GM13977 (cell line): ENCODE measurements around the gene RYR3.

ENCODE experiments used
- DNase-seq: peaks from one replicate; pipeline ENCODE4 v3.0.0; 2012; ENCODE audit warnings: low spot score
- in situ Hi-C: fragments of 300-500 bp; cut with MboI; formaldehyde crosslinking; loops from one replicate; pipeline ENCODE4 v1.12.0; 2022; ENCODE audit warnings: low sequenced_read_pairs, low pct_unique_long_range_greater_than_20kb, mixed read lengths, inconsistent platforms; ENCODE audit not compliant: unreplicated experiment
- TF ChIP-seq, protein P1 (sequence below): IDR thresholded peaks from 2 replicates; pipeline ENCODE4 v1.5.1; 2012; ENCODE audit warnings: mild to moderate bottlenecking, control low read depth; ENCODE audit not compliant: insufficient read depth; ENCODE audit errors: extremely low read depth, missing control alignments

Gene RYR3

DNA sequence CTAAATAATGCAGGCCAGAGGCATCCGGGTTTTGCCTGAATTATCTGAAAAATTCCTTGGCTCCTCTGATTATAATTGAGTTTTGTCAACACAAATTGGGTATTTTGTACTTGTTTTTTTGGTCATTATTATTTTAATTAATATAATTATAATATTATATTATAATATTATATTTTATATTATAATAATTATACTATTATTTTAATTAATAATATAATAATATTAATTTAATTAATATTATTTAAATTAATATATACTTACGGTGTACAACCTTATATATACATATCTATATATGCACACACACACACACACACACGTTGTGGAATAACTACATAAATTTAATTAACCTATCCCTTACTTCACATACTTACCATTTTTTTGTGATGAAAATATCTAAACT, 73.5 kb downstream of the RYR3 start:
- no peak for DNase-seq
- TF ChIP-seq, protein P1, sequence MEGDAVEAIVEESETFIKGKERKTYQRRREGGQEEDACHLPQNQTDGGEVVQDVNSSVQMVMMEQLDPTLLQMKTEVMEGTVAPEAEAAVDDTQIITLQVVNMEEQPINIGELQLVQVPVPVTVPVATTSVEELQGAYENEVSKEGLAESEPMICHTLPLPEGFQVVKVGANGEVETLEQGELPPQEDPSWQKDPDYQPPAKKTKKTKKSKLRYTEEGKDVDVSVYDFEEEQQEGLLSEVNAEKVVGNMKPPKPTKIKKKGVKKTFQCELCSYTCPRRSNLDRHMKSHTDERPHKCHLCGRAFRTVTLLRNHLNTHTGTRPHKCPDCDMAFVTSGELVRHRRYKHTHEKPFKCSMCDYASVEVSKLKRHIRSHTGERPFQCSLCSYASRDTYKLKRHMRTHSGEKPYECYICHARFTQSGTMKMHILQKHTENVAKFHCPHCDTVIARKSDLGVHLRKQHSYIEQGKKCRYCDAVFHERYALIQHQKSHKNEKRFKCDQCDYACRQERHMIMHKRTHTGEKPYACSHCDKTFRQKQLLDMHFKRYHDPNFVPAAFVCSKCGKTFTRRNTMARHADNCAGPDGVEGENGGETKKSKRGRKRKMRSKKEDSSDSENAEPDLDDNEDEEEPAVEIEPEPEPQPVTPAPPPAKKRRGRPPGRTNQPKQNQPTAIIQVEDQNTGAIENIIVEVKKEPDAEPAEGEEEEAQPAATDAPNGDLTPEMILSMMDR, result no peak
- in situ Hi-C loops, result no loop called here

DNA sequence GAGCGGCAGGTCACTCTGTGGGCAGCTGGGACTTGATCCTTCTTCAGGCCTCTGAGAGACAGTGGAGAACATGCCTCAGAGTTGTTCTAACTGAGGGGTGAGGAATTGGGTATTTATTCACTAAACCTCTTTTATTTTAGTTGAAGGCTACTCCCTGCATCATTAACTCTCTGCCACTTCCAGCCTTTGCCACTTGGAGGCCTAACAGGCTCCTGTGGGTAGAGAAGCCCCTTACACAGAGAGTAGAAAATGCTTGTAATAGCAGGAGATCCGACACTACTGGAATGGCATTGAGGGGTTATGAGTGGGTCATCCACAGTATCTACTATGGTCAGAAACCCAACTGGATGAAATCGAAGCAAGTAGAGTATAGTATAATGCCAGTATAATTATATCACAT, 81.7 kb downstream of the RYR3 start:
- in situ Hi-C loops, result no loop called here

DNA sequence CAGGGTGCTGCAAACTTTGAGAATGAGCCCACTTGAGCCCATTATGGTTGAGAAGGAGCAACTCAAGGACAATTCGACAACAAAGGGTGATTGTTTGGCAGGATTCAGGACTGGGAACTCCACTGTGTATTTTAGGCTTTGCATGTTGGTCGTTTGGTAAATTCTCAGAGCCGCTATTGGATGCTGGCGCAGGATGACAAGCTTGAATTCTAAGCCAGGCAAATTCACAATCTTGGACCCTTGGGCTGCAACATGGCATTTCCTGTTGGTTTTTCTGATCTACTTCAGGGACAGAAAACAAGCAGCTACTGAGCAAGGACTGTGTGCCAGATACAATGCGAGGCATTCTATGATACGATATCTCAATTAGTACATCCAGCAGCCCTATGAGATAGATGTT, 82.8 kb downstream of the RYR3 start:
- in situ Hi-C loops, result no loop called here
- no peak for DNase-seq
- TF ChIP-seq, protein P1, result no peak

More for the DNA sequence above, 81.7 kb downstream of the RYR3 start:
- TF ChIP-seq, protein P1, result no peak
- no peak for DNase-seq

DNA sequence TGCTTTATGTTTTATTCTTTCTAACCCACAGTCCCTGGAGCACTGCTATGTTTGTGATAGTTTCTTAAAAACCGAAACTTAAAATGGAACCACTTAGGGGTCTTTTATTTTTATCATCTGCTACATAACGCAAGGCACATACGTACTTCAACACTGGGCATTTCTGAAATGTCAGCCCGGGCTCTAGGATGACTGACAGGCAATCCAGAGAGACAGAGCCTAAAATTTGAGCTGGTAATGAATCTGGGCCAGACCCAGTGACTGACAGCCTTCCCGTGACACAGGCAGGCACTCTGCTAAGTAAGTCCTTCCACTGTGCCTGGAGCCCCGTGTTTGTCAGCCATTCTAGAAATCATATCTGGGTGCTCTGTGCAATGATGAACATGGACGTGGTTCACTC, 84.6 kb downstream of the RYR3 start:
- TF ChIP-seq, protein P1, result no peak
- no peak for DNase-seq
- in situ Hi-C loops, result no loop called here

DNA sequence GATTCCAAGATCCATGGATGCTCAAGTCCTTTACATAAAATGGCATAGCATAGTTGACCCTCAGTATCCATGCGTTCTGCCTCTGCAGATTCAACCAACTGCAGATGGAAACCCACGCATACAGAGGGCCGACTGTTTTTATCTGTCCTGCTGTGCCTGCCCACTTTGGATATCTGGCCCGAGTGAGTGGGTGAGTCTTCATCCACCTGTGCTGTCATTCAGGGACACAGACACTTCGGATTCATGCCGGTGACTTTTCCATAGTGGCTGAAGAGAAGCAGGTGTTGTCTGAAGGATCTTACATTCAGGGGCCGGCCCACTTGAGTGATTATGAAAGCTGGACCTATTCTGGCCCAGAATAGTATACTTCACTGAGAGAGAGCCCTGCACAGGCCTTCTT, 85.1 kb downstream of the RYR3 start:
- DNase-seq, result no peak
- TF ChIP-seq, protein P1, result no peak
- in situ Hi-C loops, result no loop called here

DNA sequence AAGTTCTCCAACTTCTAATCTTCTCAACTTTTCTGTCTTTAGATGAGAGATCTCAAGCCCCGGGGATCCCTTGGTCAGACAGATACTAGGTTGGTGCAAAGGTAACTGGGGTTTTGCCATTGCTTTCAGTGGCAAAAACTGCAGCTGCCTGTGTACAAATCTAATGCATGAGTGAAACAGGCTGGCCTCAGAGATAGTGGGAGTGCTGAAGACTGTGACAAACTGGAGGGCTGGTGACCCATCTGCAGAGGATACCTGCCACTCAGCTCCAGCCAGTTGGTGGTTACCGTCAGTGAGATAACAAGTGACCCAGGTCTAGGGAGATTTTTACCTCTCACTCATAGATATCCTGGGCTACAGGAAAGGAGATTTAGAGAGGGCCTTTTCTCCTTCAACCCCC, 85.7 kb downstream of the RYR3 start:
- DNase-seq, result no peak
- in situ Hi-C loops, result no loop called here
- TF ChIP-seq, protein P1, result no peak

DNA sequence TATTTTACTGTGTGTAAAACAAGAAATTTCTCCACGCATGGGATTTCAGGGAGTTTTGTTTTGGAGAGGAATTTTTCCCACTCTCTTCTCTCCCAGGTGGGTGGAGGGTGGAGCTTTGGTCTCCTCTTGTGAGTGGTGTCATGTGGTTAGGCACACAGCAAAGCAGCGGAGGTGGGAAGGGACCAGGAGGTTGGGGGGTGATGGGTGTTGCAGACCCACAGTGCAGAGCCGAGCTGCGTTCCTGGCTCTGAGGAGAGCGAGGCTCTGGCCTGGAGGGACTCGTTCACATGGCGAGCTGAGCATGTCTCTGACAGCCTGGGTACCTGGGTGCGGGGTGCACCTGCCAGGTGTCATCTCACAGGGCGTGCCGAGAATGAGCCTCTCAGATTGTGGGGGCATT, 87.8 kb downstream of the RYR3 start:
- TF ChIP-seq, protein P1, result no peak
- DNase-seq, result no peak
- in situ Hi-C loops, result no loop called here
